ENCODE data around the gene GTF2A1L. TPM values are rescaled to one million over a fixed set of nuclear protein-coding genes. Genes with fewer than 3 reads are reported as not detected.

The GTF2A1L gene
- total and polyA plus RNA-seq, 10 of the 15 experiments (the other 5 are each of a cell fraction or from before 2014, with no cell fraction given), result not detected

DNA sequence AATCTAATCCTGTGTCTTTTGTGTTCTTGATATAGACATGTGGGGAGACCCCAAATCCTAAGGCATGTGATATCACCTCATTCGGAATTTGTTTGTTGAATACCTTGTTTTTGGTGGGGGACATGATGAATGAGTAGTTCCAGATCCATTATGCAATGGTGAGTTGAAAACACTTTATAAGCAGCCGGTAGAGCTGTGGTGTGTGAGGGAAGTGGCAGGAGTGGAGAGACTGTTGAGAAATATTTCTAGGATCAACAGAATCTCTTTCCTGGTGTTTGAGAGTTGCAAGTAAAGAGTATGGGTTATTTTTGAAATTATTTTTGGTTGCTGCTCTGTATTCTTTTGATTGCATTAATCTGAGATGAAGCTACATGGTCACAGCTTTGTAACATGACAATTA lies 103.5 kb downstream of the GTF2A1L start:
- in situ Hi-C loops (cut with MboI) (no loop called here), intact Hi-C loops (cut with micrococcal nuclease; ENCODE audit: unreplicated experiment) (no loop called here)
- no peak overlapping the region for H3K4me2 ChIP-seq (ENCODE audit: control insufficient read depth, insufficient read depth)
- H3K4me1 ChIP-seq (ENCODE audit: control insufficient read depth, insufficient read depth, low read length), result no peaks in the 10 kb centered on the region
- no peak overlapping the region for H2AFZ ChIP-seq (ENCODE audit: control insufficient read depth, low read depth, low read length)
- H3K79me2 ChIP-seq (ENCODE audit: control insufficient read depth, insufficient read depth, low read length), result no peaks in the 10 kb centered on the region
- H3K9me3 ChIP-seq (replicated peaks; ENCODE audit: control insufficient read depth, insufficient read depth, low read length), result no peaks in the 10 kb centered on the region
- 3% methylated on average over 2 of the region's 2 CpGs for WGBS (ENCODE audit: insufficient coverage, insufficient replicate concordance, low lambda C conversion rate, missing lambda C conversion rate)
- no peak overlapping the region for H3K9ac ChIP-seq (ENCODE audit: control insufficient read depth, insufficient read depth, low read length)
- no TSS peak for BruUV-seq (replicated peaks)
- SMC1A ChIA-PET (ENCODE audit: uncharacterized antibody, unreplicated experiment), result no interaction called here
- ATAC-seq (no peak), FAIRE-seq (no peak), DNase-seq (ENCODE audit: low read depth, low spot score) (no peak)
- H3K36me3 ChIP-seq (ENCODE audit: control insufficient read depth in 2 of 2, insufficient read depth in 2 of 2, low read length in 1 of 2), result no peaks in the 10 kb centered on the region
- H3K27ac ChIP-seq (ENCODE audit: control insufficient read depth, insufficient read depth), result no peak overlapping the region
- TF ChIP-seq, protein P1, sequence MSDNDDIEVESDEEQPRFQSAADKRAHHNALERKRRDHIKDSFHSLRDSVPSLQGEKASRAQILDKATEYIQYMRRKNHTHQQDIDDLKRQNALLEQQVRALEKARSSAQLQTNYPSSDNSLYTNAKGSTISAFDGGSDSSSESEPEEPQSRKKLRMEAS (IDR thresholded peaks at IDR 0.05; ENCODE audit: low read depth, low read length), result no peak
- TF ChIP-seq SMAD5 (IDR thresholded peaks at IDR 0.05; ENCODE audit: low read depth) (no peak), IKZF2 (IDR thresholded peaks at IDR 0.05) (no peak), SIX5 (IDR thresholded peaks at IDR 0.05; ENCODE audit: low read depth, low read length, severe bottlenecking) (no peak), IRF4 (IDR thresholded peaks at IDR 0.05; ENCODE audit: low read depth, low read length) (no peak)
- no peaks in the 10 kb centered on the region for H3K27me3 ChIP-seq (replicated peaks in 1 of 2; ENCODE audit: control insufficient read depth in 2 of 2, insufficient read depth in 2 of 2, low read length in 1 of 2)
- no peaks in the 10 kb centered on the region for H4K20me1 ChIP-seq (ENCODE audit: control insufficient read depth, insufficient read depth)
- CTCF ChIA-PET, result interaction anchor here (1.0 to 1.6 kb wide), 2 partner anchors 12 to 13 kb away, joined by 3 read pairs; no protein-coding TSS in a partner anchor
- H3K4me3 ChIP-seq, result no peak overlapping the region
- POLR2A ChIA-PET, result no interaction called here
- RAD21 ChIA-PET (ENCODE audit: unreplicated experiment), result no interaction called here

DNA sequence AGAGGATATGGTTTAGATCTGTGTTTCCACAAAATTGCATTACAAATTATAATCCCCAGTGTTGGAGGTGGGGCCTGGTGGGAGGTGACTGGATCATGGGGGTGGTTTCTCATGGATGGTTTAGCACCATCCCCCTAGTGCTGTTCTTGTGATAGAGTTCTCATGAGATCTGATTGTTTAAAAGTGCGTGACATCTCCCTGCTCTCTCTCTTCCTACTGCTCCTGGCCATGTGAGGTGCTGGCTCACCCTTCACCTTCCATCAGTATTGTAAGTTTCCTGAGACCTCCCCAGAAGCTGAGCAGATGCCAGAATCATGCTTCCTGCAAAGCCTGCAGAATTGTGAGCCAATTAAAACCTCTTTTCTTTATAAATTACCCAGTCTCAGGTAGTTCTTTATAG lies 104.7 kb downstream of the GTF2A1L start:
- no peaks in the 10 kb centered on the region for H3K36me3 ChIP-seq (ENCODE audit: control insufficient read depth in 2 of 2, insufficient read depth in 2 of 2, low read length in 1 of 2)
- no peak overlapping the region for H3K27ac ChIP-seq (ENCODE audit: control insufficient read depth, insufficient read depth)
- H3K4me3 ChIP-seq, result no peak overlapping the region
- BruUV-seq (replicated peaks), result no TSS peak
- intact Hi-C loops (cut with micrococcal nuclease; ENCODE audit: unreplicated experiment), result no loop called here
- in situ Hi-C loops (cut with MboI), result no loop called here
- TF ChIP-seq BMI1 (IDR thresholded peaks at IDR 0.05; ENCODE audit: borderline replicate concordance) (no peak), TCF3 (IDR thresholded peaks at IDR 0.05; ENCODE audit: borderline replicate concordance, insufficient read depth, low read depth, low read length) (no peak), MEF2B (IDR thresholded peaks at IDR 0.05; ENCODE audit: partially characterized antibody, poor library complexity, severe bottlenecking) (no peak), CBX5 (IDR thresholded peaks at IDR 0.05; ENCODE audit: low read depth) (no peak), TCF7 (IDR thresholded peaks at IDR 0.05; ENCODE audit: borderline replicate concordance) (no peak)
- TF ChIP-seq, protein P2, sequence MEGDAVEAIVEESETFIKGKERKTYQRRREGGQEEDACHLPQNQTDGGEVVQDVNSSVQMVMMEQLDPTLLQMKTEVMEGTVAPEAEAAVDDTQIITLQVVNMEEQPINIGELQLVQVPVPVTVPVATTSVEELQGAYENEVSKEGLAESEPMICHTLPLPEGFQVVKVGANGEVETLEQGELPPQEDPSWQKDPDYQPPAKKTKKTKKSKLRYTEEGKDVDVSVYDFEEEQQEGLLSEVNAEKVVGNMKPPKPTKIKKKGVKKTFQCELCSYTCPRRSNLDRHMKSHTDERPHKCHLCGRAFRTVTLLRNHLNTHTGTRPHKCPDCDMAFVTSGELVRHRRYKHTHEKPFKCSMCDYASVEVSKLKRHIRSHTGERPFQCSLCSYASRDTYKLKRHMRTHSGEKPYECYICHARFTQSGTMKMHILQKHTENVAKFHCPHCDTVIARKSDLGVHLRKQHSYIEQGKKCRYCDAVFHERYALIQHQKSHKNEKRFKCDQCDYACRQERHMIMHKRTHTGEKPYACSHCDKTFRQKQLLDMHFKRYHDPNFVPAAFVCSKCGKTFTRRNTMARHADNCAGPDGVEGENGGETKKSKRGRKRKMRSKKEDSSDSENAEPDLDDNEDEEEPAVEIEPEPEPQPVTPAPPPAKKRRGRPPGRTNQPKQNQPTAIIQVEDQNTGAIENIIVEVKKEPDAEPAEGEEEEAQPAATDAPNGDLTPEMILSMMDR (IDR thresholded peaks at IDR 0.05 in 2 of 3, conservative IDR thresholded peaks at IDR 0.05 in 1 of 3; ENCODE audit: control insufficient read depth in 2 of 3, extremely low read depth in 1 of 3, insufficient read depth in 1 of 3, low read depth in 3 of 3, low read length in 3 of 3), result no peak
- TF ChIP-seq, protein P1 (IDR thresholded peaks at IDR 0.05; ENCODE audit: low read depth, low read length), result no peak
- no peaks in the 10 kb centered on the region for H3K79me2 ChIP-seq (ENCODE audit: control insufficient read depth, insufficient read depth, low read length)
- no peak overlapping the region for H3K9ac ChIP-seq (ENCODE audit: control insufficient read depth, insufficient read depth, low read length)
- ATAC-seq (no peak), DNase-seq (ENCODE audit: low read depth, low spot score) (no peak), FAIRE-seq (no peak)
- no peaks in the 10 kb centered on the region for H3K9me3 ChIP-seq (replicated peaks; ENCODE audit: control insufficient read depth, insufficient read depth, low read length)
- ChIA-PET RAD21 (ENCODE audit: unreplicated experiment) (no interaction called here), SMC1A (ENCODE audit: uncharacterized antibody, unreplicated experiment) (no interaction called here), CTCF (interaction anchor here (0.6 to 1.6 kb wide), 2 partner anchors 11 to 1406 kb away, joined by 3 read pairs; no protein-coding TSS in a partner anchor), POLR2A (no interaction called here)
- H3K27me3 ChIP-seq (replicated peaks in 1 of 2; ENCODE audit: control insufficient read depth in 2 of 2, insufficient read depth in 2 of 2, low read length in 1 of 2), result no peaks in the 10 kb centered on the region; a peak in 1 of 4 replicates
- WGBS (ENCODE audit: insufficient coverage, insufficient replicate concordance, low lambda C conversion rate, missing lambda C conversion rate), result 71% methylated on average over 1 of the region's 1 CpG
- H3K4me2 ChIP-seq (ENCODE audit: control insufficient read depth, insufficient read depth), result no peak overlapping the region
- no peaks in the 10 kb centered on the region for H4K20me1 ChIP-seq (ENCODE audit: control insufficient read depth, insufficient read depth)
- H3K4me1 ChIP-seq (ENCODE audit: control insufficient read depth, insufficient read depth, low read length), result no peaks in the 10 kb centered on the region
- H2AFZ ChIP-seq (ENCODE audit: control insufficient read depth, low read depth, low read length), result no peak overlapping the region
